Measurements from ENCODE around the gene KIAA0319L.

- no peak for TF ChIP-seq POLR2A (IDR thresholded peaks at IDR 0.05)
- TF ChIP-seq CTCF (IDR thresholded peaks at IDR 0.05): no peak
- no peak for TF ChIP-seq EP300 (IDR thresholded peaks at IDR 0.05)
These were observed 1.4 kb upstream of the KIAA0319L start for GRCh38 chr1:35558374-35559316.
